ENCODE data around the gene PCDHB11.
"Not testable (repeated sequence)": the region's sequence is repeated elsewhere in the genome, so short reads cannot be mapped to it uniquely, and the experiment has no call there.

Gene PCDHB11

DNA sequence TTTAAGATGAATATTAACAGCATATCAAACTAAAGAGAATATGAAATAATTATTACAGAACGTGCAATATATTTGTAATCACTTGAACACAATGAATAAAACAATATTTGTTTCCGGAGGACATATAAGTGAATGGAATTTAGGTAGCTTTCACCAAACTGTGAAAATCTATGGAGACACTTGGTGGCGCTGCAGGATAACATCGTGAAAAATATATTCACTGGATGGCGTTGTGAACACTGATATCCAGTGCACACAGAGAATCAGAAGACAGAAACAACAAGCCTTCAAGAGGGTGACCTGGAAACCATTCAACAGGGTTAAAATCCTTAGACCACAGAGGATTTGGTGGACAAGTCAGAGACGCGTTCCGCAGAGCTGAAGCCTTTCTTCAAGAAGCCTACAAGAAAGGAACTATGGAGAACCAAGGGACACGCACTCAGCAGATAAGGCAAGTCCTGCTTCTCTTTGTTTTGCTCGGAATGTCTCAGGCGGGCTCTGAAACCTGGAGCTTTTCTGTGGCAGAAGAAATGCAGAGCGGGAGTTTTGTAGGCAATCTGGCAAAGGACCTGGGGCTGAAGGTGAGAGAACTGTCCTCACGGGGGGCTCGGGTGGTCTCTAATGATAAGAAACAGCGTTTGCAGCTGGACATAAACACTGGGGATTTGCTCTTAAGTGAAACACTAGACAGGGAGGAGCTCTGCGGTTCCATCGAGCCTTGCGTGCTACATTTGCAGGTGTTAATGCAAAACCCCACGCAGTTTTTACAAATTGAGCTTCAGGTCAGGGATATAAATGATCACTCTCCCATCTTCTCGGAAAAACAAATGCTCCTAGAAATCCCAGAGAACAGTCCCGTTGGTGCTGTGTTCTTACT is at the start of gene PCDHB11:
Gene PCDHB11, plus strand, starts transcription at position 269 of the 877 bp plus-strand sequence. Its CDS starts 148 bp downstream, at position 417.
- no peak for DNase-seq

DNA sequence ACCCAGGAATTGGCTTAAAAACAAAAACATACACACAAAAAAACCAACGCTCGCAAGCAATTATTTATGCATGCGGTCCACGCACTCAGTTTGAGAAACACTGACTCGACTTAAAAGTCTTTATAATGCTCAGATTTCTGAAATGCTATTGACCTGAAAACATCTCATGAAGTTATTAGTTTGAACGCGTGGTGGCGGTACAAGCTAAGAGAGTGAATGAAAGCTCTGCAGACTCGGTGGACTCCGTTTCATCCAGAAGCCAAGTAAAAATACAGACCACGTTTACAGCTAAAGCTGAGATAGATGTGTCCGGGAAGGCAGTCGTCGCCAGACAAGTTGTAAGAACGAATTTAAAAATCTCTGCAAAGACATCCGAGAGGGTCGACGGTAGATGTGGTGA is 49.6 kb upstream of the PCDHB11 start, which contains the start of gene PCDHB6:
Gene PCDHB6, plus strand, starts transcription at position 246 of the 400 bp plus-strand sequence. CDS start 201 bp downstream, outside the sequence.
- DNase-seq = no peak

- DNase-seq = no peak
Measured at GRCh38 chr5:141150224-141150992, 49.0 kb upstream of the PCDHB11 start.

DNA sequence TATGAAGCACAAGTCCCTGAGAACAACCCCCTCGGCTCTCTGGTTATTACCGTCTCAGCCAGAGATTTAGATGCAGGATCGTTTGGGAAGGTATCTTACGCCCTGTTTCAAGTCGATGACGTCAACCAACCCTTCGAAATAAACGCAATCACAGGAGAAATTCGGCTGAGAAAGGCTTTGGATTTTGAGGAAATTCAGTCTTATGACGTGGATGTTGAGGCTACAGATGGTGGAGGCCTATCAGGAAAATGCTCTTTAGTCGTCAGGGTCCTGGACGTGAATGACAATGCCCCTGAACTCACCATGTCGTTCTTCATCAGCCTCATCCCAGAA is 48.5 kb upstream of the PCDHB11 start:
- no peak for DNase-seq

- DNase-seq = not testable (repeated sequence)
Measured at GRCh38 chr5:141151632-141152031, 47.8 kb upstream of the PCDHB11 start.

- DNase-seq = not testable (repeated sequence)
Measured at GRCh38 chr5:141152096-141152495, 47.3 kb upstream of the PCDHB11 start.

DNA sequence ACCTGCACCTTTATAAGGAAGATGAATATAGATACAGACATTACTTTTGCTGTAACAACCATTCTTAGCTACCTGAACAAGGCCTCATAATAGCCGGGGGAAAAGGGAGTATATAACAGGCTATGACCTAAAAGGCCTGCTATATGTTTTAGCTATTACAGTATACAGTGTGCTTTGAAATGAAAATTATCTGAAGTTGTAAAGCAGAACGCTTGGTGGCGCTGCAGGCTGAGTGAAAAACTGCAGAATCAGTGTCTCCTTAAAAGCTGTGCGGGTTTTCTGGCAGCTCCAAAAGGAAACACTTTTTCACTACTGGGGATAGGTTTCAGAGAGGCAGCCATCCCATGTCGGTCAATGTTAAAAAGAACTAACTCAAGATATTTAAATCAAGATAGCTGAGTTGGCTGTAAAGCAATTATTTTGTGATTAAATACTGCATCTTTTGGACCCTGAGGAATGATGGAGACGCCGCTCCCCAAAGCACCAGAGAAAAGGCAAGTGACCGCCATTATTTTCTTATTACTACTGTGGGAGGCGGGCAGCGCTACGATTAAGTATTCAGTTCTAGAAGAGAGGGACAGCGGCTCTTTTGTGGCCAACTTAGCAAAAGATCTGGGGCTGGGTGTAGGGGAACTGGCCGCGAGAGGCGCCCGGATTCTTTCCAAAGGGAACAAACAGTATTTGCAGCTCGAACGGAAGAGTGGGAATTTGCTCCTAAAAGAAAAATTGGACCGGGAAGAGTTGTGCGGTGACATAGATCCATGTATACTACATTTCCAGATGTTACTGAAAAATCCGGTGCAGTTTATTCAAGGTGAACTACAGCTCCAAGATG is 43.7 kb upstream of the PCDHB11 start:
- no peak for DNase-seq

DNA sequence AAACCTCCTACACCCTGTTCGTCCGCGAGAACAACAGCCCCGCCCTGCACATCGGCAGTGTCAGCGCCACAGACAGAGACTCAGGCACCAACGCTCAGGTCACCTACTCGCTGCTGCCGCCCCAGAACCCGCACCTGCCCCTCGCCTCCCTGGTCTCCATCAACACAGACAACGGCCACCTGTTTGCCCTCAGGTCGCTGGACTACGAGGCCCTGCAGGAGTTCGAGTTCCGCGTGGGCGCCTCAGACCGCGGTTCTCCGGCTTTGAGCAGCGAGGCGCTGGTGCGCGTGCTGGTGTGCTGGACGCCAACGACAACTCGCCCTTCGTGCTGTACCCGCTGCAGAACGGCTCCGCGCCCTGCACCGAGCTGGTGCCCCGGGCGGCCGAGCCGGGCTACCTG is 42.1 kb upstream of the PCDHB11 start:
- DNase-seq = not testable (repeated sequence)

- not testable (repeated sequence) for DNase-seq
Measured at GRCh38 chr5:141157901-141158300, 41.5 kb upstream of the PCDHB11 start.

DNA sequence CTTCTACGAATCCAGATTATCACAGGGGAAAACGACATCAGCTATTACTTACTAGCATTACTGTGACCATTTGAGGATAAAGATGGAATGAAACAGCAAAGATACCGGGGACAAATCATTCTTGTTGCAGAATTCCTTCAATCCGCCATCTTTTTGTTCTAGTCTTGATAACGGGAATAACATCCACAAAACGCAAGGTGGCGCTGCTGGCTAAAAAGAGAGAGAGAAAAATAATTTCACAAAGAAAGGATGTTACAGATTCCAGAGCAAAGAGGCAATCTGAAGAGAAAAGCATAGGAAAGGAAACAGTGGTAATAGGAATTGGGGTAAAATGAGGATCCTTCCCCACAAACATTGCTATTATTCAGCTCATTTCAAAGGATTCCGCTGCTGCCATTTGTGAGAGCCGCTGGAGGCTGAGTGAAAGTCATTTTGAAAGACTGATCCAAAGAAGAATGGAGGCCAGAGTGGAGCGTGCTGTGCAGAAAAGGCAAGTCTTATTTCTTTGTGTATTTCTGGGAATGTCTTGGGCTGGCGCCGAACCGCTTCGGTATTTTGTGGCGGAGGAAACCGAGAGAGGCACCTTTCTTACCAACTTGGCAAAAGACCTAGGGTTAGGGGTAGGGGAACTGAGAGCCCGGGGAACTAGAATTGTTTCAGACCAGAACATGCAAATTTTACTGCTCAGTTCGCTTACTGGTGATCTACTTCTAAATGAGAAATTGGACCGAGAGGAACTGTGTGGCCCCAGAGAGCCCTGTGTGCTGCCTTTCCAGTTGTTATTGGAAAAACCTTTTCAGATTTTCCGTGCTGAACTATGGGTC is 26.8 kb upstream of the PCDHB11 start, which contains the start of gene PCDHB7:
Gene PCDHB7, plus strand, starts transcription at position 264 of the 824 bp plus-strand sequence. Its CDS starts 192 bp downstream, at position 456.
- DNase-seq = no peak

GRCh38 chr5:141174291-141175104 is 24.9 kb upstream of the PCDHB11 start:
- DNase-seq = not testable (repeated sequence)

DNA sequence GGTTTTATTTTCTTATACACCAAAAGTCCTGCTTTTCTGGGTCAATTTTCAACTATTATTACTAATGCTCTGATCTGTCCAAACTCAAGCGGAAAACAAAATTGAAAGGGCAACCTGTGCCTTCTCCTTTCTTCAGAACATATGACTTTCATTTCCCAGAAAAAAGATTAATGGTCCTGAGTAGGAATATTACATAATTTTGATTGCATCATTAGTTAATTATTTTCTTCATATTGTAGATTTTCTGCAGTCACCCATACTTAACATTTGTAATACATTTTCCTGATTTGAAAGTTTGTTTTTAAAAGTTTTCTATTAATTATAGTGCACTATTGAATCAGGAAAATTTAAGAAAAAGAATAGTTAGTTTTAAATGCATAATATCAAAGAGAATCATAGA is 23.5 kb upstream of the PCDHB11 start:
- no peak for DNase-seq

DNA sequence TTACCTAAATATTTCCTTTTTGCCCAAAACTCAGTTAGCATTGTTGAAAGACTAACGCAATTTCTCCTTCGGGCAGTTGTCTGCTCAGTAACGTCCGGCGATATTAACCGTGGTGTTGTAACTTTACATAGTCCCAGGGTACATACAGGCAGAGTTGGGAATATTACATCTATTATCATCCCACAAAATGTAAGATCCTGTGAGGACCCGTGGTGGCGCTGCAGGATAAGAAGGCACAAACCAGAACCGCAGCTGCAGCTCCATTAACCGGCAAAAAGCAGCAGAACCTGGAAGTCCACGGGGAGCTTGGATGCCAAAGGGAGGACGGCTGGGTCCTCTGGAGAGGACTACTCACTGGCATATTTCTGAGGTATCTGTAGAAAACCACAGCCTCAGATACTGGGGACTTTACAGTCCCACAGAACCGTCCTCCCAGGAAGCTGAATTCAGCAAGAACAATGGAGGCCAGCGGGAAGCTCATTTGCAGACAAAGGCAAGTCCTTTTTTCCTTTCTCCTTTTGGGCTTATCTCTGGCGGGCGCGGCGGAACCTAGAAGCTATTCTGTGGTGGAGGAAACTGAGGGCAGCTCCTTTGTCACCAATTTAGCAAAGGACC is 21.7 kb upstream of the PCDHB11 start, which contains the start of gene PCDHB8:
Gene PCDHB8, plus strand, starts transcription at position 214 of the 615 bp plus-strand sequence. Its CDS starts 245 bp downstream, at position 459.
- not testable (repeated sequence) for DNase-seq

DNA sequence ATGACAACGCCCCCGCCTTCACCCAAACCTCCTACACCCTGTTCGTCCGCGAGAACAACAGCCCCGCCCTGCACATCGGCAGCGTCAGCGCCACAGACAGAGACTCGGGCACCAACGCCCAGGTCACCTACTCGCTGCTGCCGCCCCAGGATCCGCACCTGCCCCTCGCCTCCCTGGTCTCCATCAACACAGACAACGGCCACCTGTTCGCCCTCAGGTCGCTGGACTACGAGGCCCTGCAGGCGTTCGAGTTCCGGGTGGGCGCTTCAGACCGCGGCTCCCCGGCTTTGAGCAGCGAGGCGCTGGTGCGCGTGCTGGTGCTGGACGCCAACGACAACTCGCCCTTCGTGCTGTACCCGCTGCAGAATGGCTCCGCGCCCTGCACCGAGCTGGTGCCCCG is 20.1 kb upstream of the PCDHB11 start:
- not testable (repeated sequence) for DNase-seq

DNA sequence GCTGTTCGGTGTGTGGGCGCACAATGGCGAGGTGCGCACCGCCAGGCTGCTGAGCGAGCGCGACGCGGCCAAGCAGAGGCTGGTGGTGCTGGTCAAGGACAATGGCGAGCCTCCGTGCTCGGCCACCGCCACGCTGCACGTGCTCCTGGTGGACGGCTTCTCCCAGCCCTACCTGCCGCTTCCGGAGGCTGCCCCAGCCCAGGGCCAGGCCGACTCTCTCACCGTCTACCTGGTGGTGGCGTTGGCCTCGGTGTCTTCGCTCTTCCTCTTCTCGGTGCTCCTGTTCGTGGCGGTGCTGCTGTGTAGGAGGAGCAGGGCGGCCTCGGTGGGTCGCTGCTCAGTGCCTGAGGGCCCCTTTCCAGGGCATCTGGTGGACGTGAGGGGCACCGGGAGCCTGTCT is 19.6 kb upstream of the PCDHB11 start:
- not testable (repeated sequence) for DNase-seq

DNA sequence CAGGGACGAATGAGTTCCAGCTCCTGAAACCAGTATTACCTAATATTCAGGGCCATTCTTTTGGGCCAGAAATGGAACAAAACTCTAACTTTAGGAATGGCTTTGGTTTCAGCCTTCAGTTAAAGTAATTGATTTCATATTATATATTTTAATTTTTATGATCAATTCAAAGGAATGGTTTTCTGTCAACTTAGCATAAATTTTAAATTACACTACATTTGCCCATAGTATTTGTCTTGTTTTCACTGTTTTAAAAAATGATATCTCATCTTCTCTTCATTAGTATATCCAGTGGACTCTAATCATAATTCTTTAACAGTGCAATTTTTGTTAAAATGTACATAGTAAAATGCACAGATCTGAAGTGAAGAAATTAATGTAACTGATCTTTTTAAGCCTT is 19.1 kb upstream of the PCDHB11 start:
- no peak for DNase-seq

GRCh38 chr5:141182248-141182647 is 17.2 kb upstream of the PCDHB11 start, which contains the start of gene PCDHB16:
Gene PCDHB16 (plus strand): TSS chr5:141182387. CDS start chr5:141182560, 173 bp downstream.
- DNase-seq = no peak

DNA sequence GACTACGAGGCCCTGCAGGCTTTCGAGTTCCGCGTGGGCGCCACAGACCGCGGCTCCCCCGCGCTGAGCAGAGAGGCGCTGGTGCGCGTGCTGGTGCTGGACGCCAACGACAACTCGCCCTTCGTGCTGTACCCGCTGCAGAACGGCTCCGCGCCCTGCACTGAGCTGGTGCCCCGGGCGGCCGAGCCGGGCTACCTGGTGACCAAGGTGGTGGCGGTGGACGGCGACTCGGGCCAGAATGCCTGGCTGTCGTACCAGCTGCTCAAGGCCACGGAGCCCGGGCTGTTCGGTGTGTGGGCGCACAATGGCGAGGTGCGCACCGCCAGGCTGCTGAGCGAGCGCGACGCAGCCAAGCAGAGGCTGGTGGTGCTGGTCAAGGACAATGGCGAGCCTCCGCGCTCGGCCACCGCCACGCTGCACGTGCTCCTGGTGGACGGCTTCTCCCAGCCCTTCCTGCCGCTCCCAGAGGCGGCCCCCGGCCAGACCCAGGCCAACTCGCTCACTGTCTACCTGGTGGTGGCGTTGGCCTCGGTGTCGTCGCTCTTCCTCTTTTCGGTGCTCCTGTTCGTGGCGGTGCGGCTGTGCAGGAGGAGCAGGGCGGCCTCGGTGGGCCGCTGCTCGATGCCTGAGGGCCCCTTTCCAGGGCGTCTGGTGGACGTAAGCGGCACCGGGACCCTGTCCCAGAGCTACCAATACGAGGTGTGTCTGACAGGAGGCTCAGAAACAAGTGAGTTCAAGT is 15.1 kb upstream of the PCDHB11 start:
- not testable (repeated sequence) for DNase-seq

DNA sequence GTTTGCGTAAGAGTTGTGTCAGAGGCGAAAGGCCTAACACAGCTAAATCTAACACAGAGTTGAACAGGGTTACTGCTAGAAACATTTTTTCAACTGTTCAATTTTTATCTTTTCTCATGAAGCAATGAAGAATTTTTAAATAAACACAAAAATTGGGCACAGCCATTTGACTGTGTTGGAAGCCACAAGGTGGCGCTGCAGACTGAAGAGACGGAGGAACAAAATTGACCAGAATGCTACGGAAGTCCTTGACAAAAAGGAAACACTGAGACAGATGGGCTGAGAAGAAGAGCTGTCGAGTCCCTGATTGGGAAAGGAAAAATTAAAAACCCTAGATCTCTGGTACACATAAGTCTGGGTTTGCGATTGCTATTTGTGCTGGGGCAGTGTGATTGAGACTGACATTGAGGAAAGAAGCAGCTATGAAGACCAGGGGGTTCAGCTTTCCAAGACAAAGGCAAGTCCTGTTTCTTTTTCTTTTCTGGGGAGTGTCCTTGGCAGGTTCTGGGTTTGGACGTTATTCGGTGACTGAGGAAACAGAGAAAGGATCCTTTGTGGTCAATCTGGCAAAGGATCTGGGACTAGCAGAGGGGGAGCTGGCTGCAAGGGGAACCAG is 12.4 kb upstream of the PCDHB11 start, which contains the start of gene PCDHB9:
Gene PCDHB9, plus strand, starts transcription at position 265 of the 616 bp plus-strand sequence. Its CDS starts 158 bp downstream, at position 423.
- no peak for DNase-seq
